HEK293T (cell line): ENCODE measurements around the gene UBE2I.
"Not testable (repeated sequence)": the region's sequence is repeated elsewhere in the genome, so short reads cannot be mapped to it uniquely, and the experiment has no call there.

Source experiments
- CTCF ChIA-PET: fragments of 350-600 bp; formaldehyde crosslinking; extraction: SDS; loops from one replicate; lab custom pipeline; 2021; ENCODE audit warnings: antibody characterized with exemption, inconsistent platforms; lab: Yijun Ruan, JAX
- POLR2A ChIA-PET: fragments of 350-600 bp; formaldehyde crosslinking; extraction: SDS; loops from one replicate; lab custom pipeline; 2020; ENCODE audit warnings: antibody characterized with exemption, inconsistent platforms; lab: Yijun Ruan, JAX
- DNase-seq: peaks from one replicate; pipeline ENCODE4 v3.0.0; 2012; ENCODE audit warnings: mixed read lengths; ENCODE audit errors: extremely low spot score
- ARNT ChIP-seq: fragments of 450-650 bp; IDR thresholded peaks from 2 replicates; pipeline ENCODE4 v1.6.1; 2017; ENCODE audit warnings: mild to moderate bottlenecking
- BHLHE40 ChIP-seq: fragments of 450-650 bp; IDR thresholded peaks from 2 replicates; pipeline ENCODE4 v1.6.1; 2016; ENCODE audit warnings: mild to moderate bottlenecking, moderate library complexity, borderline replicate concordance
- CTBP1 ChIP-seq: fragments of 450-650 bp; IDR thresholded peaks from 2 replicates; pipeline ENCODE4 v1.6.1; 2016; ENCODE audit warnings: borderline replicate concordance
- ELF4 ChIP-seq: fragments of 450-650 bp; IDR thresholded peaks from 2 replicates; pipeline ENCODE4 v1.6.1; 2017; ENCODE audit warnings: antibody characterized with exemption
- FOXA1 ChIP-seq: fragments of 450-650 bp; IDR thresholded peaks from 2 replicates; pipeline ENCODE4 v1.6.1; 2016; ENCODE audit warnings: mild to moderate bottlenecking
- FOXK2 ChIP-seq: fragments of 450-650 bp; IDR thresholded peaks from 2 replicates; pipeline ENCODE4 v1.6.1; 2016; ENCODE audit warnings: mild to moderate bottlenecking
- FOXM1 ChIP-seq: fragments of 450-650 bp; IDR thresholded peaks from 2 replicates; pipeline ENCODE4 v1.6.1; 2017; ENCODE audit warnings: mild to moderate bottlenecking, borderline replicate concordance
- HDGF ChIP-seq: fragments of 450-650 bp; IDR thresholded peaks from 2 replicates; pipeline ENCODE4 v1.6.1; 2017; ENCODE audit warnings: antibody characterized with exemption, borderline replicate concordance
- L3MBTL2 ChIP-seq: fragments of 450-650 bp; conservative IDR thresholded peaks from 2 replicates; pipeline ENCODE4 v1.6.1; 2016; ENCODE audit warnings: mild to moderate bottlenecking
- LEF1 ChIP-seq: fragments of 450-650 bp; IDR thresholded peaks from 2 replicates; pipeline ENCODE4 v1.6.1; 2017; ENCODE audit warnings: mild to moderate bottlenecking, borderline replicate concordance
- NFRKB ChIP-seq: fragments of 450-650 bp; IDR thresholded peaks from 2 replicates; pipeline ENCODE4 v1.6.1; 2016; ENCODE audit warnings: mild to moderate bottlenecking, moderate library complexity
- PKNOX1 ChIP-seq: fragments of 450-650 bp; IDR thresholded peaks from 2 replicates; pipeline ENCODE4 v1.6.1; 2016
- SP1 ChIP-seq: fragments of 450-650 bp; IDR thresholded peaks from 2 replicates; pipeline ENCODE4 v1.6.1; 2017
- SUZ12 ChIP-seq: fragments of 450-650 bp; IDR thresholded peaks from 2 replicates; pipeline ENCODE4 v1.6.1; 2016; ENCODE audit warnings: mild to moderate bottlenecking
- TARDBP ChIP-seq: fragments of 450-650 bp; IDR thresholded peaks from 2 replicates; pipeline ENCODE4 v1.6.1; 2016
- ZNF384 ChIP-seq: fragments of 450-650 bp; IDR thresholded peaks from 2 replicates; pipeline ENCODE4 v1.6.1; 2016

The UBE2I gene

GRCh38 chr16:1293921-1294656 lies 15.3 kb upstream of the UBE2I start:
- no peak for DNase-seq
- ChIA-PET CTCF (no interaction called here), POLR2A (interaction anchor here (0.9 kb wide), 1 partner anchor 9 kb away, joined by 3 read pairs; no protein-coding TSS in a partner anchor)
- no peak for TF ChIP-seq FOXM1
- TF ChIP-seq NFRKB: no peak
- no peak for TF ChIP-seq ELF4
- TF ChIP-seq TARDBP: no peak
- no peak for TF ChIP-seq SUZ12
- no peak for TF ChIP-seq ZNF384

DNA sequence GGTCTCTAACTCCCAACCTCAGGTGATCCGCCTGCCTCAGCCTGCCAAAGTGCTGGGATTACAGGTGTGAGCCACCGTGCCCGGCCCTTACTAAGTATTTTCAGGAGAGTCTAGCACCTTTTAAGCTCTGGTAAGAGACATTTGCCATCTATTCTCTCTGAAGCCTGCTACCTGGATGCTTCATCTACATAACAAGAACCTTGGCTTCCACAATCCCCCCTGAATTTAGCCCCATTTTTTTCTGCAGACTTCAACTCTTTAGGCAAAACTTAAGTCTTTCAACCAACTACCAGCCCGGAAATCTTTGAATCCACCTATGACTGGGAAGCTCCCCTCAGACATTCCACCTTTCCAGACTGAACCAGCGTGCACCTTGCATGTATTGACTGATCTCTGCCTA lies 14.0 kb upstream of the UBE2I start:
- no peak for DNase-seq
- ChIA-PET CTCF (no interaction called here), POLR2A (no interaction called here)
- TF ChIP-seq FOXA1: no peak
- no peak for TF ChIP-seq FOXM1
- TF ChIP-seq L3MBTL2: no peak
- TF ChIP-seq PKNOX1: no peak
- no peak for TF ChIP-seq NFRKB
- TF ChIP-seq SP1: no peak
- TF ChIP-seq ELF4: no peak

- DNase-seq, CTCF ChIA-PET, POLR2A ChIA-PET: not testable (repeated sequence)
These were observed 12.8 kb upstream of the UBE2I start for GRCh38 chr16:1296688-1297017.

DNA sequence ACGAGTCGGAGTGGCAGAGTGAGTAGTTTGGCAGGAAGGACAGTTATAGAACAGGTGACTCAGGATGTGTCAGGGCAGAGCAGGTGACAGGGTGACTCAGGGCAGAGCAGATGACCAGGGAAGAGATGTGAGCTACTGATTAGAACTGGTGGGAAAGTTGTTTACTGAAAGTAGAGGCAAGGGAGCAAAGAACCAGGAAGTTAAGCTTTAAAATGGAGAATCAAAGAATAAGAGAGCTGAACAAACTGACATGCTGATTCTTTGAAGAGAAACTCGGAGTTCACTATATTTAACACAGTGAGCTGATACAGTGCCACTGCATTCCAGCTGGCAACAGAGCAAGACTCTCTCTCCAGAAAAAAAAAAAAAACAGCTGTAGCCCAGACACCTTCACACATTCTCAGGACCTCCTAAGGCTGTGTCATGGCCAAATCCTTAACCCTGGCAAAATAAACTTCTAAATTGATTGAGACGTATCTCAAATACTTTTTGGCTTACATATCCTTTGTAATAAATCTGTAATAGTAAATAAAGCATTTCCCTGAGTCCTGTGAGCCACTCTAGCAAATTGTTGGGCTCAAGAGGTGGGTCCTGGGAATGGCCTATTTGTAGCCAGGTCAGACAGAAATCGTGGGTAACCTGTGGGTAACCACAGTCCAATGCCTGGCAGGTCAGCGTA lies 12.3 kb upstream of the UBE2I start:
- no peak for DNase-seq
- TF ChIP-seq BHLHE40 (no peak), HDGF (no peak), L3MBTL2 (no peak), ARNT (no peak), TARDBP (no peak), PKNOX1 (no peak), SUZ12 (no peak), LEF1 (no peak), FOXM1 (no peak), SP1 (no peak), ZNF384 (no peak), FOXK2 (no peak), CTBP1 (no peak), ELF4 (no peak), NFRKB (no peak)
- CTCF ChIA-PET: no interaction called here
- POLR2A ChIA-PET: no interaction called here

GRCh38 chr16:1298406-1298805 lies 11.0 kb upstream of the UBE2I start:
- CTCF ChIA-PET: no interaction called here
- POLR2A ChIA-PET: no interaction called here
- no peak for TF ChIP-seq ELF4
- TF ChIP-seq NFRKB: no peak
- no peak for TF ChIP-seq LEF1
- no peak for TF ChIP-seq PKNOX1
- TF ChIP-seq ARNT: no peak
- TF ChIP-seq BHLHE40: no peak
- no peak for TF ChIP-seq SUZ12
- no peak for TF ChIP-seq FOXK2
- no peak for TF ChIP-seq TARDBP
- no peak for DNase-seq

- TF ChIP-seq ELF4 (no peak), ZNF384 (no peak), L3MBTL2 (no peak), NFRKB (no peak), BHLHE40 (no peak), FOXA1 (no peak), CTBP1 (no peak), FOXM1 (no peak), PKNOX1 (no peak), FOXK2 (no peak), SP1 (no peak), ARNT (no peak), HDGF (no peak), TARDBP (no peak), SUZ12 (no peak), LEF1 (no peak)
- DNase-seq: no peak
- ChIA-PET CTCF (no interaction called here), POLR2A (no interaction called here)
These were observed 10.2 kb upstream of the UBE2I start for GRCh38 chr16:1299012-1299867.
